ENCODE data around the gene NPAS2.

NPAS2 gene

GRCh38 chr2:100974712-100975520 is 155.0 kb downstream of the NPAS2 start:
- no peak for DNase-seq

GRCh38 chr2:100975521-100975785 is 155.5 kb downstream of the NPAS2 start:
- no peak for DNase-seq

GRCh38 chr2:100976061-100976460 is 156.1 kb downstream of the NPAS2 start:
- DNase-seq, result no peak

- DNase-seq, result no peak
Observed at GRCh38 chr2:100976645-100977391, 156.9 kb downstream of the NPAS2 start.

GRCh38 chr2:100977511-100977910 is 157.6 kb downstream of the NPAS2 start:
- no peak for DNase-seq

GRCh38 chr2:100978582-100979191 is 158.7 kb downstream of the NPAS2 start:
- no peak for DNase-seq

- DNase-seq, result no peak
Observed at GRCh38 chr2:100980046-100980445, 160.1 kb downstream of the NPAS2 start.

GRCh38 chr2:100981011-100981410 is 161.1 kb downstream of the NPAS2 start:
- DNase-seq, result no peak

GRCh38 chr2:100982431-100982861 is 162.5 kb downstream of the NPAS2 start:
- DNase-seq, result no peak

GRCh38 chr2:100983201-100983600 is 163.3 kb downstream of the NPAS2 start:
- no peak for DNase-seq

GRCh38 chr2:100983684-100984310 is 163.9 kb downstream of the NPAS2 start:
- DNase-seq, result no peak

GRCh38 chr2:100984892-100985307 is 165.0 kb downstream of the NPAS2 start:
- DNase-seq, result no peak

GRCh38 chr2:100986157-100986556 is 166.2 kb downstream of the NPAS2 start:
- no peak for DNase-seq

- no peak for DNase-seq
Observed at GRCh38 chr2:100987536-100987935, 167.6 kb downstream of the NPAS2 start.

- DNase-seq, result no peak
Observed at GRCh38 chr2:100987974-100988373, 168.0 kb downstream of the NPAS2 start.

GRCh38 chr2:100988630-100989417 is 168.9 kb downstream of the NPAS2 start:
- DNase-seq, result no peak

- no peak for DNase-seq
Observed at GRCh38 chr2:100989666-100990065, 169.7 kb downstream of the NPAS2 start.

GRCh38 chr2:100990166-100990565 is 170.2 kb downstream of the NPAS2 start:
- DNase-seq, result no peak

- DNase-seq, result no peak
Observed at GRCh38 chr2:100990650-100991403, 170.9 kb downstream of the NPAS2 start.

GRCh38 chr2:100991404-100991773 is 171.4 kb downstream of the NPAS2 start:
- no peak for DNase-seq

- no peak for DNase-seq
Observed at GRCh38 chr2:100992262-100992661, 172.3 kb downstream of the NPAS2 start.

GRCh38 chr2:100993294-100993693 is 173.4 kb downstream of the NPAS2 start:
- no peak for DNase-seq

All from NCI-H1436 treated with DMSO at 0.1 percent for 48 hours (cell line).